K562 (cell line): ENCODE results near the gene ATAD3B. TPM values are rescaled to one million over a fixed set of nuclear protein-coding genes. Genes with fewer than 3 reads are reported as not detected.

Experiments used
- ADNP ChIP-seq: fragments of 200-800 bp; sonication (Bioruptor generic); IDR thresholded peaks from 2 replicates; pipeline ENCODE4 v1.6.1; 2016; ENCODE audit warnings: missing genetic modification characterization, missing compliant biosample characterization
- ATF7 ChIP-seq: fragments of 450-650 bp; IDR thresholded peaks from 2 replicates; pipeline ENCODE4 v1.7.1; 2014; ENCODE audit warnings: mild to moderate bottlenecking, moderate library complexity
- CHCHD3 ChIP-seq: fragments of 250-450 bp; sonication (Bioruptor Pico); IDR thresholded peaks from 2 replicates; pipeline ENCODE4 v2.1.2; 2022; ENCODE audit warnings: mild to moderate bottlenecking
- DACH1 ChIP-seq: fragments of 450-650 bp; IDR thresholded peaks from 2 replicates; pipeline ENCODE4 v1.6.1; 2018; ENCODE audit not compliant: partially characterized antibody
- EHMT2 ChIP-seq: fragments of 450-650 bp; IDR thresholded peaks from 2 replicates; pipeline ENCODE4 v1.6.1; 2018; ENCODE audit warnings: antibody characterized with exemption
- GATAD2A ChIP-seq: fragments of 450-650 bp; IDR thresholded peaks from 2 replicates; pipeline ENCODE4 v1.6.1; 2017
- MAFF ChIP-seq: IDR thresholded peaks from 2 replicates; pipeline ENCODE4 v1.6.1; 2012; ENCODE audit warnings: low read length, improper control_type of control experiment
- NFATC3 ChIP-seq: fragments of 450-650 bp; IDR thresholded peaks from 2 replicates; pipeline ENCODE4 v1.6.1; 2017; ENCODE audit warnings: mild to moderate bottlenecking
- POLR3A ChIP-seq: IDR thresholded peaks from 2 replicates; pipeline ENCODE4 v1.6.1; 2011; ENCODE audit warnings: borderline replicate concordance, mild to moderate bottlenecking, moderate library complexity; ENCODE audit not compliant: insufficient read length, insufficient read depth; ENCODE audit errors: extremely low read depth
- PPARD ChIP-seq: fragments of 250-450 bp; sonication (Bioruptor Pico); IDR thresholded peaks from 2 replicates; pipeline ENCODE4 v1.8.0; 2022; ENCODE audit warnings: inconsistent platforms, mild to moderate bottlenecking, moderate library complexity
- RAD21 ChIP-seq, 2 experiments: fragments of 250-450 bp in 1 of 2; fragments of 450-650 bp in 1 of 2; sonication (Bioruptor Pico) in 1 of 2; formaldehyde crosslinking in 1 of 2; IDR thresholded peaks in 1 of 2; conservative IDR thresholded peaks in 1 of 2; 2 replicates each; pipeline versions ENCODE4 v1.4.0 to v1.8.0; 2020 to 2022; ENCODE audit warnings: mild to moderate bottlenecking in 2 of 2, moderate library complexity in 1 of 2
- RB1 ChIP-seq: fragments of 450-650 bp; IDR thresholded peaks from 2 replicates; pipeline ENCODE4 v1.6.1; 2017; ENCODE audit warnings: low read depth, mild to moderate bottlenecking
- SAFB2 ChIP-seq: fragments of 200-400 bp; formaldehyde crosslinking; IDR thresholded peaks from 2 replicates; pipeline ENCODE4 v1.6.1; 2018; ENCODE audit warnings: borderline replicate concordance, low read length, low read depth, moderate library complexity; ENCODE audit not compliant: severe bottlenecking
- SMAD1 ChIP-seq: fragments of 150-350 bp; IDR thresholded peaks from 2 replicates; pipeline ENCODE4 v1.6.1; 2014; ENCODE audit warnings: low read length, low read depth; ENCODE audit not compliant: partially characterized antibody
- STAT5B ChIP-seq: fragments of 250-450 bp; sonication (Bioruptor Pico); IDR thresholded peaks from 2 replicates; pipeline ENCODE4 v1.8.0; 2021; ENCODE audit warnings: mild to moderate bottlenecking, inconsistent platforms
- WHSC1 ChIP-seq: IDR thresholded peaks from one replicate; pipeline ENCODE4 v1.6.1; 2012; ENCODE audit warnings: low read length, control low read depth, inconsistent platforms
- ZNF165 ChIP-seq: fragments of 250-450 bp; sonication (Bioruptor Pico); IDR thresholded peaks from 2 replicates; pipeline ENCODE4 v1.4.0; 2020; ENCODE audit warnings: borderline replicate concordance
- ZNF354B ChIP-seq: fragments of 250-450 bp; sonication (Bioruptor Pico); IDR thresholded peaks from 2 replicates; pipeline ENCODE4 v1.4.0; 2020
- ZNF444 ChIP-seq: fragments of 250-450 bp; sonication (Bioruptor Pico); IDR thresholded peaks from 2 replicates; pipeline ENCODE4 v1.4.0; 2020; ENCODE audit warnings: mild to moderate bottlenecking, moderate library complexity
- ZNF592 ChIP-seq: fragments of 450-650 bp; IDR thresholded peaks from 2 replicates; pipeline ENCODE4 v1.6.1; 2017; ENCODE audit warnings: antibody characterized with exemption, mild to moderate bottlenecking
- ZNF699 ChIP-seq: fragments of 250-450 bp; sonication (Bioruptor Pico); IDR thresholded peaks from 2 replicates; pipeline ENCODE4 v1.8.0; 2021; ENCODE audit warnings: mild to moderate bottlenecking, moderate library complexity; ENCODE audit not compliant: insufficient replicate concordance
- ZNF766 ChIP-seq: fragments of 200-800 bp; sonication (Bioruptor generic); conservative IDR thresholded peaks from 2 replicates; pipeline ENCODE4 v1.6.1; 2016; ENCODE audit warnings: missing genetic modification characterization, missing compliant biosample characterization
- polyA plus RNA-seq, 8 experiments: library from polyadenylated mRNA; depleted of rRNA in 4 of 8; stranded (reverse) in 5 of 8; unstranded in 3 of 8; fragments of >200 nt; fragmentation: Nextera tagmentation in 2 of 8; fragmentation: Illumina TruSeq in 1 of 8; extraction: Ambion mirVana in 2 of 8; extraction: Trizol in 1 of 8; gene quantifications; 2 replicates each; pipeline versions ENCODE4 v1.2.1 to v1.2.3, GENCODE V29; 2011 to 2014; ENCODE audit warnings: inconsistent platforms in 1 of 8, missing spikeins in 1 of 8
- total RNA-seq, 7 experiments: library from RNA; depleted of rRNA in 6 of 7; stranded (reverse); fragments of >200 nt in 6 of 7; fragmentation: Illumina TruSeq in 2 of 7; extraction: Trizol in 2 of 7; gene quantifications; 2 replicates each; pipeline versions ENCODE4 v1.2.1 to v1.2.3, GENCODE V29; 2011 to 2021; ENCODE audit warnings: low replicate concordance in 1 of 7
- TF ChIP-seq, protein P1 (sequence below): fragments of 200-800 bp; sonication (Bioruptor generic); IDR thresholded peaks from 2 replicates; pipeline ENCODE4 v1.6.1; 2017; ENCODE audit warnings: missing genetic modification characterization, missing compliant biosample characterization
- TF ChIP-seq, protein P2 (sequence below): sonication (generic); formaldehyde crosslinking; IDR thresholded peaks from 2 replicates; pipeline ENCODE4 v1.8.1; 2022; ENCODE audit warnings: missing genetic modification reagents

ATAD3B gene
- total and polyA plus RNA-seq, 9 of the 15 experiments (the other 6 are each of a cell fraction or from before 2014, with no cell fraction given), result 0.07 to 113 (median 27.7) TPM

DNA sequence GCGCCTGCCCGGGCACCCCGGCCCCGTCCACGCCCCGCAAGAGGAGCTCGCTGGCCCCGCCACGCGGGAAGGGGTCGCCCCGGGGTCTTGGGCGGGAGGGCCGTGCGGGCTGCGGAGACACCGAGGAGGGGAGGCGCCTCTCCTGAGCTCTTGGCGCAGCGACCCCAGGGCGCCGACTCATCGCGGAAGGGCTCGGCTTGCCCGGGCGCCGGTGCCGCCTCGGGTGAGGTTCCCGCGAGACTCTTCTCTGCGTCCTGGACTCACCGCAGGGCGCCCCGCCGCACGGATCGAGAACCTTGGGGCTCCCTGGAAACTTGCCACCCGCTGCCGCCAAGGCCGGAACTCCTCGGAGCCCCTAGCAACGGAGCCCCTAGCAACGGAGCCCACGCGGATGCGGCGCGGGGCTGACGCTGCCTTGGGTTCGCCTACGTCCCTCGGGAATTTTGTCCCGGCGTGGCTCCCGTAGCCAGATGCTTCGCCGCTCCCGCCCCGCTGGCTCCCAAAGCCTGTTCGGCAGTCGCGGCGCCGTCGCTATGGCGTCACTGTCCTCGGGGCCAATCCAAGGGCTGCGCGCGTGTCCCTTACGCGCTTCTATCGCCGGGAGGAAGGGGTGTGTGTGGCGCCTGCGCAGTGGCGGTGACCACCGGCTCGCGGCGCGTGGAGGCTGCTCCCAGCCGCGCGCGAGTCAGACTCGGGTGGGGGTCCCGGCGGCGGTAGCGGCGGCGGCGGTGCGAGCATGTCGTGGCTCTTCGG is 40.1 kb downstream of the ATAD3B start, which contains the start of gene ATAD3A (continued):
- TF ChIP-seq SAFB2, result no peak
- 0 out of 2 replicates have a peak, but pooled peaks have one; percentile 18 for TF ChIP-seq ZNF592
- TF ChIP-seq POLR3A, result no peak
- TF ChIP-seq WHSC1, result no peak
- TF ChIP-seq RB1, result peak; percentile 91
- TF ChIP-seq STAT5B (CRISPR knock-in tag), result no peak
- no peak for TF ChIP-seq ZNF165 (CRISPR knock-in tag)
- TF ChIP-seq, protein P1, sequence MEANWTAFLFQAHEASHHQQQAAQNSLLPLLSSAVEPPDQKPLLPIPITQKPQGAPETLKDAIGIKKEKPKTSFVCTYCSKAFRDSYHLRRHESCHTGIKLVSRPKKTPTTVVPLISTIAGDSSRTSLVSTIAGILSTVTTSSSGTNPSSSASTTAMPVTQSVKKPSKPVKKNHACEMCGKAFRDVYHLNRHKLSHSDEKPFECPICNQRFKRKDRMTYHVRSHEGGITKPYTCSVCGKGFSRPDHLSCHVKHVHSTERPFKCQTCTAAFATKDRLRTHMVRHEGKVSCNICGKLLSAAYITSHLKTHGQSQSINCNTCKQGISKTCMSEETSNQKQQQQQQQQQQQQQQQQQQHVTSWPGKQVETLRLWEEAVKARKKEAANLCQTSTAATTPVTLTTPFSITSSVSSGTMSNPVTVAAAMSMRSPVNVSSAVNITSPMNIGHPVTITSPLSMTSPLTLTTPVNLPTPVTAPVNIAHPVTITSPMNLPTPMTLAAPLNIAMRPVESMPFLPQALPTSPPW (CRISPR knock-in tag), result peak; percentile 73
- peak; percentile 76; the same call in 1 of the 2 replicates for TF ChIP-seq ZNF766 (CRISPR knock-in tag)
- peak; percentile 95 for TF ChIP-seq ATF7
- no peak for TF ChIP-seq RAD21 (CRISPR knock-in tag; conservative IDR thresholded peaks at IDR 0.05 in 1 of 2, IDR thresholded peaks at IDR 0.05 in 1 of 2)
- TF ChIP-seq ZNF444 (CRISPR knock-in tag), result no peak
- peak; percentile 69 for TF ChIP-seq DACH1
- TF ChIP-seq, protein P2, sequence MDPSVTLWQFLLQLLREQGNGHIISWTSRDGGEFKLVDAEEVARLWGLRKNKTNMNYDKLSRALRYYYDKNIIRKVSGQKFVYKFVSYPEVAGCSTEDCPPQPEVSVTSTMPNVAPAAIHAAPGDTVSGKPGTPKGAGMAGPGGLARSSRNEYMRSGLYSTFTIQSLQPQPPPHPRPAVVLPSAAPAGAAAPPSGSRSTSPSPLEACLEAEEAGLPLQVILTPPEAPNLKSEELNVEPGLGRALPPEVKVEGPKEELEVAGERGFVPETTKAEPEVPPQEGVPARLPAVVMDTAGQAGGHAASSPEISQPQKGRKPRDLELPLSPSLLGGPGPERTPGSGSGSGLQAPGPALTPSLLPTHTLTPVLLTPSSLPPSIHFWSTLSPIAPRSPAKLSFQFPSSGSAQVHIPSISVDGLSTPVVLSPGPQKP, result no peak
- TF ChIP-seq CHCHD3, result no peak; the same call in 1 of the 2 replicates
- TF ChIP-seq ZNF699 (CRISPR knock-in tag), result no peak
- TF ChIP-seq ADNP (tag), result no peak
- TF ChIP-seq ZNF354B (CRISPR knock-in tag), result no peak
- no peak for TF ChIP-seq EHMT2
- no peak; the same call in 1 of the 2 replicates for TF ChIP-seq MAFF
- TF ChIP-seq NFATC3, result no peak
- peak; percentile 47 for TF ChIP-seq SMAD1
- TF ChIP-seq GATAD2A, result peak; percentile 39
- no peak for TF ChIP-seq PPARD
